ENCODE data around the gene ZC3HAV1L. TPM values are rescaled to one million over a fixed set of nuclear protein-coding genes. Genes with fewer than 3 reads are reported as not detected.
"Not testable (repeated sequence)": the region's sequence is repeated elsewhere in the genome, so short reads cannot be mapped to it uniquely, and the experiment has no call there.

The ZC3HAV1L gene
- total RNA-seq, 1 experiment from 2014 or later: 15.0 TPM

- Mint-ChIP-seq H3K4me1 (ENCODE audit: low read depth, unreplicated experiment) (no peaks in the 10 kb centered on the region), H3K27ac (ENCODE audit: unreplicated experiment) (no peak overlapping the region), H3K36me3 (ENCODE audit: insufficient read depth, unreplicated experiment) (peaks cover 63% of the 10 kb centered on the region), H3K27me3 (ENCODE audit: unreplicated experiment) (no peaks in the 10 kb centered on the region), H3K9me3 (ENCODE audit: low read depth, unreplicated experiment) (no peaks in the 10 kb centered on the region), H3K4me3 (ENCODE audit: low read depth, unreplicated experiment) (no peak overlapping the region)
- intact Hi-C loops (cut with micrococcal nuclease; ENCODE audit: unreplicated experiment): loop anchor here (5.0 to 10.0 kb wide), 2 partner anchors 63 to 195 kb away; no protein-coding TSS in a partner anchor
- no TSS peak for BruUV-seq (replicated peaks)
- no peak for TF ChIP-seq CTCF (IDR thresholded peaks at IDR 0.05; ENCODE audit: unreplicated experiment)
- CTCF ChIA-PET: no interaction called here
- no peak for DNase-seq
Observed at GRCh38 chr7:139079861-139080260, 44.0 kb upstream of the ZC3HAV1L start.

GRCh38 chr7:139078911-139079310 lies 43.1 kb upstream of the ZC3HAV1L start:
- TF ChIP-seq CTCF (IDR thresholded peaks at IDR 0.05; ENCODE audit: unreplicated experiment): no peak
- CTCF ChIA-PET: interaction anchor here (0.6 kb wide), 1 partner anchor 265 kb away, joined by 4 read pairs; no protein-coding TSS in a partner anchor
- Mint-ChIP-seq H3K36me3 (ENCODE audit: insufficient read depth, unreplicated experiment) (peaks cover 66% of the 10 kb centered on the region), H3K27me3 (ENCODE audit: unreplicated experiment) (no peaks in the 10 kb centered on the region), H3K27ac (ENCODE audit: unreplicated experiment) (no peak overlapping the region), H3K9me3 (ENCODE audit: low read depth, unreplicated experiment) (no peaks in the 10 kb centered on the region), H3K4me3 (ENCODE audit: low read depth, unreplicated experiment) (no peak overlapping the region), H3K4me1 (ENCODE audit: low read depth, unreplicated experiment) (no peaks in the 10 kb centered on the region)
- intact Hi-C loops (cut with micrococcal nuclease; ENCODE audit: unreplicated experiment): loop anchor here (5.0 to 10.0 kb wide), 2 partner anchors 62 to 194 kb away; no protein-coding TSS in a partner anchor
- DNase-seq: no peak
- no TSS peak for BruUV-seq (replicated peaks)

- no peaks in the 10 kb centered on the region for H3K4me1 Mint-ChIP-seq (ENCODE audit: low read depth, unreplicated experiment)
- H3K36me3 Mint-ChIP-seq (ENCODE audit: insufficient read depth, unreplicated experiment): peaks cover 61% of the 10 kb centered on the region
- no peak overlapping the region for H3K4me3 Mint-ChIP-seq (ENCODE audit: low read depth, unreplicated experiment)
- no peak for TF ChIP-seq CTCF (IDR thresholded peaks at IDR 0.05; ENCODE audit: unreplicated experiment)
- no TSS peak for BruUV-seq (replicated peaks)
- H3K27ac Mint-ChIP-seq (ENCODE audit: unreplicated experiment): no peak overlapping the region
- no peaks in the 10 kb centered on the region for H3K9me3 Mint-ChIP-seq (ENCODE audit: low read depth, unreplicated experiment)
- DNase-seq: no peak
- intact Hi-C loops (cut with micrococcal nuclease; ENCODE audit: unreplicated experiment): loop anchor here (5.0 to 10.0 kb wide), 2 partner anchors 61 to 194 kb away; no protein-coding TSS in a partner anchor
- CTCF ChIA-PET: no interaction called here
- H3K27me3 Mint-ChIP-seq (ENCODE audit: unreplicated experiment): no peaks in the 10 kb centered on the region
Observed at GRCh38 chr7:139078399-139078798, 42.6 kb upstream of the ZC3HAV1L start.

GRCh38 chr7:139077706-139078105 lies 41.9 kb upstream of the ZC3HAV1L start:
- H3K4me1 Mint-ChIP-seq (ENCODE audit: low read depth, unreplicated experiment); DNase-seq; H3K9me3 Mint-ChIP-seq (ENCODE audit: low read depth, unreplicated experiment); H3K4me3 Mint-ChIP-seq (ENCODE audit: low read depth, unreplicated experiment); BruUV-seq (replicated peaks); H3K27me3 Mint-ChIP-seq (ENCODE audit: unreplicated experiment); H3K27ac Mint-ChIP-seq (ENCODE audit: unreplicated experiment): not testable (repeated sequence)
- intact Hi-C loops (cut with micrococcal nuclease; ENCODE audit: unreplicated experiment): loop anchor here (5.0 to 10.0 kb wide), 2 partner anchors 60 to 193 kb away; no protein-coding TSS in a partner anchor
- CTCF ChIA-PET: interaction anchor here (0.7 kb wide), 1 partner anchor 61 kb away, joined by 3 read pairs; no protein-coding TSS in a partner anchor
- peaks cover 57% of the 10 kb centered on the region for H3K36me3 Mint-ChIP-seq (ENCODE audit: insufficient read depth, unreplicated experiment)

All from Calu3 (cell line).